Astrocyte (in vitro differentiated cells and primary cell): ENCODE results near the gene SUSD5. TPM values are rescaled to one million over a fixed set of nuclear protein-coding genes. Genes with fewer than 3 reads are reported as not detected.

Source experiments
- DNase-seq: peaks from one replicate; pipeline ENCODE4 v3.0.0-alpha.2; 2010; ENCODE audit warnings: low read depth
- FAIRE-seq: peaks from 2 replicates; lab custom pipeline; 2011; peaks lifted over from hg19 to GRCh38; lab: Jason Lieb, UNC
- H2AFZ ChIP-seq: 2 replicates; pipeline ENCODE4 v1.6.0; 2012; ENCODE audit warnings: low read depth, low read length, inconsistent platforms
- H3K27ac ChIP-seq: 2 replicates; pipeline ENCODE4 v1.5.1; 2011; ENCODE audit warnings: low read depth, low read length, inconsistent platforms
- H3K27me3 ChIP-seq: 2 replicates; pipeline ENCODE4 v1.6.0; 2011; ENCODE audit warnings: low read length, inconsistent platforms; ENCODE audit not compliant: insufficient read depth
- H3K36me3 ChIP-seq: 2 replicates; pipeline ENCODE4 v1.5.1; 2011; ENCODE audit warnings: low read length, inconsistent platforms; ENCODE audit not compliant: insufficient read depth
- H3K4me1 ChIP-seq: 2 replicates; pipeline ENCODE4 v1.5.1; 2011; ENCODE audit warnings: low read length, inconsistent platforms; ENCODE audit not compliant: insufficient read depth
- H3K4me2 ChIP-seq: 2 replicates; pipeline ENCODE4 v1.6.0; 2012; ENCODE audit warnings: low read length, inconsistent platforms
- H3K4me3 ChIP-seq: 2 replicates; pipeline ENCODE4 v1.5.1; 2011; ENCODE audit warnings: low read depth, mild to moderate bottlenecking, low read length, inconsistent platforms; ENCODE audit not compliant: insufficient read depth
- H3K79me2 ChIP-seq: 2 replicates; pipeline ENCODE4 v1.6.0; 2012; ENCODE audit warnings: mild to moderate bottlenecking, low read length, inconsistent platforms; ENCODE audit not compliant: insufficient read depth
- H3K9ac ChIP-seq: 2 replicates; pipeline ENCODE4 v1.6.0; 2012; ENCODE audit warnings: mild to moderate bottlenecking, low read length, inconsistent platforms
- H3K9me3 ChIP-seq: 2 replicates; pipeline ENCODE4 v1.5.1; 2012; ENCODE audit warnings: low read depth, mild to moderate bottlenecking, low read length, inconsistent platforms; ENCODE audit not compliant: insufficient read depth
- H4K20me1 ChIP-seq: 2 replicates; pipeline ENCODE4 v1.6.0; 2012; ENCODE audit warnings: low read length, inconsistent platforms; ENCODE audit not compliant: insufficient read depth
- H3K27ac Mint-ChIP-seq: one replicate; pipeline ENCODE4 v1.8.0; 2021; ENCODE audit warnings: mild to moderate bottlenecking, mixed read lengths; ENCODE audit not compliant: unreplicated experiment
- H3K27me3 Mint-ChIP-seq: one replicate; pipeline ENCODE4 v1.8.0; 2021; ENCODE audit warnings: low read depth, mixed read lengths; ENCODE audit not compliant: unreplicated experiment
- H3K36me3 Mint-ChIP-seq: one replicate; pipeline ENCODE4 v1.8.0; 2021; ENCODE audit warnings: low read depth, mixed read lengths; ENCODE audit not compliant: unreplicated experiment
- H3K4me1 Mint-ChIP-seq: one replicate; pipeline ENCODE4 v1.8.0; 2021; ENCODE audit warnings: low read depth, mixed read lengths; ENCODE audit not compliant: unreplicated experiment
- H3K4me3 Mint-ChIP-seq: one replicate; pipeline ENCODE4 v1.8.0; 2021; ENCODE audit warnings: mild to moderate bottlenecking, moderate library complexity, mixed read lengths; ENCODE audit not compliant: unreplicated experiment
- H3K9me3 Mint-ChIP-seq: one replicate; pipeline ENCODE4 v1.8.0; 2021; ENCODE audit warnings: mild to moderate bottlenecking, mixed read lengths; ENCODE audit not compliant: unreplicated experiment
- EZH2 ChIP-seq: IDR thresholded peaks from 2 replicates; pipeline ENCODE4 v1.6.1; 2012; ENCODE audit warnings: mild to moderate bottlenecking, low read length, inconsistent platforms; ENCODE audit not compliant: insufficient read depth
- total RNA-seq: library from RNA; stranded (reverse); gene quantifications from 2 replicates; pipeline ENCODE4 v1.2.1, GENCODE V29; 2021
- TF ChIP-seq, protein P1 (sequence below): IDR thresholded peaks from 2 replicates; pipeline ENCODE4 v1.5.1; 2011; ENCODE audit warnings: low read depth, mild to moderate bottlenecking, inconsistent platforms, low read length, moderate library complexity; ENCODE audit not compliant: insufficient read depth

SUSD5 gene
- total RNA-seq, 1 donor from 2014 or later = 2.8 TPM

GRCh38 chr3:33179132-33179531 lies 39.5 kb downstream of the SUSD5 start:
- TF ChIP-seq, protein P1, sequence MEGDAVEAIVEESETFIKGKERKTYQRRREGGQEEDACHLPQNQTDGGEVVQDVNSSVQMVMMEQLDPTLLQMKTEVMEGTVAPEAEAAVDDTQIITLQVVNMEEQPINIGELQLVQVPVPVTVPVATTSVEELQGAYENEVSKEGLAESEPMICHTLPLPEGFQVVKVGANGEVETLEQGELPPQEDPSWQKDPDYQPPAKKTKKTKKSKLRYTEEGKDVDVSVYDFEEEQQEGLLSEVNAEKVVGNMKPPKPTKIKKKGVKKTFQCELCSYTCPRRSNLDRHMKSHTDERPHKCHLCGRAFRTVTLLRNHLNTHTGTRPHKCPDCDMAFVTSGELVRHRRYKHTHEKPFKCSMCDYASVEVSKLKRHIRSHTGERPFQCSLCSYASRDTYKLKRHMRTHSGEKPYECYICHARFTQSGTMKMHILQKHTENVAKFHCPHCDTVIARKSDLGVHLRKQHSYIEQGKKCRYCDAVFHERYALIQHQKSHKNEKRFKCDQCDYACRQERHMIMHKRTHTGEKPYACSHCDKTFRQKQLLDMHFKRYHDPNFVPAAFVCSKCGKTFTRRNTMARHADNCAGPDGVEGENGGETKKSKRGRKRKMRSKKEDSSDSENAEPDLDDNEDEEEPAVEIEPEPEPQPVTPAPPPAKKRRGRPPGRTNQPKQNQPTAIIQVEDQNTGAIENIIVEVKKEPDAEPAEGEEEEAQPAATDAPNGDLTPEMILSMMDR = no peak
- TF ChIP-seq EZH2 = no peak
- Histone ChIP-seq H4K20me1 (no peaks in the 10 kb centered on the region), H2AFZ (no peak overlapping the region), H3K4me3 (no peak overlapping the region), H3K9me3 (no peaks in the 10 kb centered on the region), H3K4me2 (no peak overlapping the region), H3K79me2 (no peaks in the 10 kb centered on the region), H3K27ac (no peak overlapping the region), H3K36me3 (no peaks in the 10 kb centered on the region), H3K9ac (no peak overlapping the region), H3K4me1 (no peaks in the 10 kb centered on the region), H3K27me3 (no peaks in the 10 kb centered on the region)
- DNase-seq (no peak), FAIRE-seq (no peak)
- H3K4me1 Mint-ChIP-seq = no peaks in the 10 kb centered on the region
- H3K9me3 Mint-ChIP-seq = peaks cover 8% of the 10 kb centered on the region
- no peak overlapping the region for H3K27ac Mint-ChIP-seq
- H3K36me3 Mint-ChIP-seq = peaks cover 2% of the 10 kb centered on the region
- no peak overlapping the region for H3K4me3 Mint-ChIP-seq
- H3K27me3 Mint-ChIP-seq = peaks cover 4% of the 10 kb centered on the region

GRCh38 chr3:33174711-33175414 lies 43.7 kb downstream of the SUSD5 start:
- Histone ChIP-seq H2AFZ (no peak overlapping the region), H3K9me3 (no peaks in the 10 kb centered on the region), H3K9ac (no peak overlapping the region), H4K20me1 (no peaks in the 10 kb centered on the region), H3K27me3 (no peaks in the 10 kb centered on the region), H3K79me2 (no peaks in the 10 kb centered on the region), H3K4me2 (no peak overlapping the region), H3K36me3 (no peaks in the 10 kb centered on the region), H3K4me3 (no peak overlapping the region), H3K4me1 (no peaks in the 10 kb centered on the region), H3K27ac (no peak overlapping the region)
- TF ChIP-seq, protein P1 = no peak
- TF ChIP-seq EZH2 = no peak
- Mint-ChIP-seq H3K4me1 (no peaks in the 10 kb centered on the region), H3K27ac (no peak overlapping the region), H3K36me3 (peaks cover 5% of the 10 kb centered on the region), H3K4me3 (no peak overlapping the region), H3K9me3 (peaks cover 5% of the 10 kb centered on the region), H3K27me3 (peaks cover 4% of the 10 kb centered on the region)
- DNase-seq (no peak), FAIRE-seq (no peak)

DNA sequence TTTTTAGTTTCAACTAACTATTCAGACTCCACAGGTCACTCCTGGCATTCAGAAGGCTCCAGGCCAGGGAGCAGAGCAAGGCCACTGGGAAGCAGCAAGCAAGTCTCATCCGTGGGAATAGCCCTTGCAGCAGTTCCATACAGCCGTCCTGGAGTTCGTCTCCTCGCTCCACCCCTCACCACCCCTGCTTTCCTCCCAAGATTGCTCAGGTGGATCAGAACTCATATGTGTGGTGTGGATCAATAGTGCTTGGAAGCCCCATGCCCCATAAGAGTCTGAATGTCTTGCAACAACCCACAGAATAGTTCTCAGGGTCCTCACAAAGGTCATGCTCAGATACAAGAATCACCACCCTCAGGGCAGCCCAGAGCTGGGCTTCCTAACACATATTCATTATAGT lies 44.5 kb downstream of the SUSD5 start:
- Histone ChIP-seq H3K4me1 (no peaks in the 10 kb centered on the region), H3K27ac (no peak overlapping the region), H3K9me3 (no peaks in the 10 kb centered on the region), H4K20me1 (no peaks in the 10 kb centered on the region), H3K4me3 (no peak overlapping the region), H3K9ac (no peak overlapping the region), H2AFZ (no peak overlapping the region), H3K36me3 (no peaks in the 10 kb centered on the region), H3K27me3 (no peaks in the 10 kb centered on the region), H3K4me2 (no peak overlapping the region), H3K79me2 (no peaks in the 10 kb centered on the region)
- peaks cover 4% of the 10 kb centered on the region for H3K27me3 Mint-ChIP-seq
- peaks cover 5% of the 10 kb centered on the region for H3K9me3 Mint-ChIP-seq
- H3K27ac Mint-ChIP-seq = no peak overlapping the region
- no peak overlapping the region for H3K4me3 Mint-ChIP-seq
- no peaks in the 10 kb centered on the region for H3K4me1 Mint-ChIP-seq
- DNase-seq (no peak), FAIRE-seq (no peak)
- TF ChIP-seq EZH2 = no peak
- TF ChIP-seq, protein P1 = no peak
- H3K36me3 Mint-ChIP-seq = peaks cover 5% of the 10 kb centered on the region
